C4-2B (cell line): ENCODE results near the gene EPHA6.

ENCODE experiments used
- CTCF ChIP-seq: fragments of 450-650 bp; conservative IDR thresholded peaks from 2 replicates; pipeline ENCODE4 v1.5.1; 2017; ENCODE audit warnings: mild to moderate bottlenecking
- ZFX ChIP-seq: fragments of 450-650 bp; IDR thresholded peaks from 2 replicates; pipeline ENCODE4 v1.6.1; 2017

GRCh38 chr3:97425002-97425401 is 610.6 kb downstream of the EPHA6 start:
- no peak for TF ChIP-seq CTCF
- TF ChIP-seq ZFX, result no peak
